Calu3 (cell line): ENCODE measurements around the gene ZNF629. TPM values are rescaled to one million over a fixed set of nuclear protein-coding genes. Genes with fewer than 3 reads are reported as not detected.

Source experiments
- BruUV-seq: library from RNA; stranded (reverse); fragments of 400-500 nt; replicated peaks from 2 replicates; lab custom pipeline; 2021; lab: Mats Ljungman, UMichigan
- CTCF ChIA-PET: fragments of 300-600 bp; sonication (Branson Sonifier 250); formaldehyde crosslinking; loops from one replicate; lab custom pipeline; 2022; ENCODE audit warnings: antibody characterized with exemption; lab: Charles Lee
- DNase-seq: peaks from one replicate; pipeline ENCODE4 v3.0.0; 2022
- H3K27ac Mint-ChIP-seq: one replicate; pipeline ENCODE4 v1.8.0; 2022; ENCODE audit warnings: mixed read lengths; ENCODE audit not compliant: unreplicated experiment
- H3K27me3 Mint-ChIP-seq: one replicate; pipeline ENCODE4 v1.8.0; 2022; ENCODE audit warnings: mixed read lengths; ENCODE audit not compliant: unreplicated experiment
- H3K36me3 Mint-ChIP-seq: one replicate; pipeline ENCODE4 v1.8.0; 2022; ENCODE audit warnings: mild to moderate bottlenecking, moderate library complexity, mixed read lengths; ENCODE audit not compliant: insufficient read depth, unreplicated experiment
- H3K4me1 Mint-ChIP-seq: one replicate; pipeline ENCODE4 v1.8.0; 2022; ENCODE audit warnings: mild to moderate bottlenecking, low read depth, mixed read lengths; ENCODE audit not compliant: unreplicated experiment
- H3K4me3 Mint-ChIP-seq: one replicate; pipeline ENCODE4 v1.8.0; 2022; ENCODE audit warnings: mild to moderate bottlenecking, low read depth, moderate library complexity, mixed read lengths; ENCODE audit not compliant: unreplicated experiment
- H3K9me3 Mint-ChIP-seq: one replicate; pipeline ENCODE4 v1.8.0; 2022; ENCODE audit warnings: low read depth, mixed read lengths; ENCODE audit not compliant: unreplicated experiment
- intact Hi-C: fragments of 100-400 bp; cut with micrococcal nuclease; formaldehyde crosslinking; loops from one replicate; pipeline ENCODE4 v1.10.0; 2022; ENCODE audit not compliant: unreplicated experiment
- total RNA-seq: library from RNA; stranded (reverse); gene quantifications from 2 replicates; pipeline ENCODE4 v1.2.3, GENCODE V29; 2022
- TF ChIP-seq, protein P1 (sequence below): fragments of 200-600 bp; IDR thresholded peaks from one replicate; pipeline ENCODE4 v1.8.0; 2022; ENCODE audit warnings: antibody characterized with exemption; ENCODE audit not compliant: unreplicated experiment

The ZNF629 gene
- total RNA-seq, 1 experiment from 2014 or later, result 29.9 TPM

- no TSS peak for BruUV-seq
- DNase-seq, result no peak
- TF ChIP-seq, protein P1, sequence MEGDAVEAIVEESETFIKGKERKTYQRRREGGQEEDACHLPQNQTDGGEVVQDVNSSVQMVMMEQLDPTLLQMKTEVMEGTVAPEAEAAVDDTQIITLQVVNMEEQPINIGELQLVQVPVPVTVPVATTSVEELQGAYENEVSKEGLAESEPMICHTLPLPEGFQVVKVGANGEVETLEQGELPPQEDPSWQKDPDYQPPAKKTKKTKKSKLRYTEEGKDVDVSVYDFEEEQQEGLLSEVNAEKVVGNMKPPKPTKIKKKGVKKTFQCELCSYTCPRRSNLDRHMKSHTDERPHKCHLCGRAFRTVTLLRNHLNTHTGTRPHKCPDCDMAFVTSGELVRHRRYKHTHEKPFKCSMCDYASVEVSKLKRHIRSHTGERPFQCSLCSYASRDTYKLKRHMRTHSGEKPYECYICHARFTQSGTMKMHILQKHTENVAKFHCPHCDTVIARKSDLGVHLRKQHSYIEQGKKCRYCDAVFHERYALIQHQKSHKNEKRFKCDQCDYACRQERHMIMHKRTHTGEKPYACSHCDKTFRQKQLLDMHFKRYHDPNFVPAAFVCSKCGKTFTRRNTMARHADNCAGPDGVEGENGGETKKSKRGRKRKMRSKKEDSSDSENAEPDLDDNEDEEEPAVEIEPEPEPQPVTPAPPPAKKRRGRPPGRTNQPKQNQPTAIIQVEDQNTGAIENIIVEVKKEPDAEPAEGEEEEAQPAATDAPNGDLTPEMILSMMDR, result no peak
- Mint-ChIP-seq H3K36me3 (peaks cover 84% of the 10 kb centered on the region), H3K4me1 (peaks cover 20% of the 10 kb centered on the region), H3K27ac (peak overlapping the region; percentile 35), H3K9me3 (no peaks in the 10 kb centered on the region), H3K27me3 (no peaks in the 10 kb centered on the region), H3K4me3 (no peak overlapping the region)
- CTCF ChIA-PET, result no interaction called here
- intact Hi-C loops, result no loop called here
Measured at GRCh38 chr16:30778549-30779244, 8.3 kb downstream of the ZNF629 start.

DNA sequence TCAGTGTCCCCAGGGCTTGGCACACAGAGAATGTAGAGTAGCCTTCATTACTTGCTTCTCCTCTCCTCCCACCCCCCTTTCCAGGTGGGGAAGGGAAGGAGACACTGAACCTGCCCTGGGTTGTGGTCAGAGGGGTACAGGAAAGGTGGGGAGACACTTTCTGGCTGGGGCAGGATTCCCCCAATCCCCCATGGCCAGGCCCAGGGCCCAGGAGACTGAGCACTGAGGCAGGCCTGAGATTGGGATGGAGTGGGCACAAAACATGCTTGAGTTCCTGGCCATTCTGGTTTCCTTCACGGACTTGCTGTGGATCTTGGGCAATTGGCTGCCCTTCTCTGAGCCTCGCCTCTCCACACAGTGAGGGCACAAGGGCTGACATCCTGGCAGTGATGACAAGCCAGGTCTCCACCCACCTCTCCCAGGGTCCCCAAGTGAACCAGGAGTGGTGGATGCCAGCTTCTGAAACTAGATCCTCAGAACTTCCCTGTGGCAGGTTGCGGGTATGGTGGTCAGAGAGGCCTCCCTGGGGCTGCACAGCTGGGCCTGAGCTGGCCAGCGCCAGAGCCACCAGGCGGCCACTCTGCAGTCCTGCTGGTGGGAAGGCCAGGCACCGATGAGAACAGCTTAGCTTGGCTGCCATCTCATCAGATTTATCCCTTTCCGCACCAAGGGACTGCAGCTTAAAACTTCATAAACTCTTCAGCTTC is 9.3 kb downstream of the ZNF629 start:
- no peaks in the 10 kb centered on the region for H3K9me3 Mint-ChIP-seq
- H3K36me3 Mint-ChIP-seq, result peaks cover 84% of the 10 kb centered on the region
- H3K4me1 Mint-ChIP-seq, result peaks cover 27% of the 10 kb centered on the region
- BruUV-seq, result no TSS peak
- peak overlapping the region; percentile 84 for H3K27ac Mint-ChIP-seq
- DNase-seq, result no peak
- peak overlapping the region; percentile 90 for H3K4me3 Mint-ChIP-seq
- TF ChIP-seq, protein P1, result no peak
- H3K27me3 Mint-ChIP-seq, result no peaks in the 10 kb centered on the region
- intact Hi-C loops, result no loop called here
- CTCF ChIA-PET, result no interaction called here

DNA sequence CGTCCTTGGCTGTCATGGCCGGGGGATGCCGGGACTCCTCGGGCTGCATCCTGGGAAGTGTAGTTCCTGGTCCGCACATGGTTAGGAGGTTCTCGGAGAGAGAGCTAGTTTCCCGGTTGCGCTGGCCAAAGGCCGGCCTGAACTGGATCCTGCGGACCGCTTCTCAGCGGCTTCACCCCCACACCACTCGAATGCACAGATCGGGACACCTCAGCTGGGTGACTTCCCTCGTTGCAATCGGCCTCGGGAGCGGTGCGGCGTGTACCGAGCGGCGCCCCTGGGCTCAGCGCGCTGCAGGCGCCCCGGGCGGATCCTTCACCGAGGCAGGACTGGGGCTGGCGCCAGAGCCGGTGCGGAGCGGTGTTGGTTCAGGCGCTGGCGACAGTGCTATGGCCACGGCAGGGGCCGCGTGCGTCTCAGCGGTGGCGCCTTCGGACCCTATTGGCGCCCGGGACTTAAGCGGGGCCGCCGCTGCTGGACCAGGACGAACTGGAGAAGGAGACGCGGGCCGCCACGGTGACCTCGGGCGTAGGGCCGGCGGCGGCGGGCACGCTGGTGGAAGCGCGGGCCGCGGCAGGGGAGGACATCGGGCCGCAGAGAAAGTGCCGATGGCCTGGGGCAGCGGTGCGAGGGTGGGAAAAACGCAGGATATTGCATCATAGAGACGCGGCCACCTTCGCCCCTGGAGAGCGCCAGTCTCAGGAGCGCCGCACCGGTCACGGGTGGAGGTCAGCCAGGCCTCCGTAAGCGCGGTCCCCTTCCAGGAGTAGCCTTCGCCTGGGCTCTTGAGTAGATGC is 11.4 kb downstream of the ZNF629 start:
- intact Hi-C loops, result no loop called here
- TF ChIP-seq, protein P1, result no peak
- peaks cover 33% of the 10 kb centered on the region for H3K4me1 Mint-ChIP-seq
- BruUV-seq, result no TSS peak
- peak overlapping the region; percentile 90 for H3K4me3 Mint-ChIP-seq
- CTCF ChIA-PET, result interaction anchor here (0.6 to 1.0 kb wide), 4 partner anchors 28 to 39 kb away, joined by 3 to 6 read pairs (median 4); partner anchors contain the start of gene PHKG2
- no peaks in the 10 kb centered on the region for H3K27me3 Mint-ChIP-seq
- DNase-seq, result peak; percentile 89
- H3K27ac Mint-ChIP-seq, result peak overlapping the region; percentile 84
- H3K9me3 Mint-ChIP-seq, result no peaks in the 10 kb centered on the region
- peaks cover 91% of the 10 kb centered on the region for H3K36me3 Mint-ChIP-seq

GRCh38 chr16:30775131-30775391 is 11.9 kb downstream of the ZNF629 start:
- TF ChIP-seq, protein P1, result no peak
- no peak for DNase-seq
- CTCF ChIA-PET, result interaction anchor here (0.6 to 1.0 kb wide), 4 partner anchors 27 to 39 kb away, joined by 3 to 6 read pairs (median 4); partner anchors contain the start of gene PHKG2
- Mint-ChIP-seq H3K27me3 (no peaks in the 10 kb centered on the region), H3K36me3 (peaks cover 87% of the 10 kb centered on the region), H3K4me3 (peak overlapping the region; percentile 90), H3K27ac (peak overlapping the region; percentile 84), H3K4me1 (peaks cover 33% of the 10 kb centered on the region), H3K9me3 (no peaks in the 10 kb centered on the region)
- BruUV-seq, result no TSS peak
- intact Hi-C loops, result no loop called here
